Thyroid gland (tissue), 4 donors: ENCODE results near the gene EXOC4. TPM values are rescaled to one million over a fixed set of nuclear protein-coding genes. Genes with fewer than 3 reads are reported as not detected.

Experiments
- DNase-seq, 2 donors: peaks; one replicate each; pipeline ENCODE4 v3.0.0-alpha.2; 2019
- H3K27ac ChIP-seq, 3 donors: fragments of 200-600 bp; sonication (generic); 1 replicate in 2 of 3; 2 replicates in 1 of 3; pipeline ENCODE4 v1.5.1; 2016 to 2019; ENCODE audit warnings: mild to moderate bottlenecking in 1 of 3, moderate library complexity in 1 of 3
- H3K27me3 ChIP-seq: fragments of 200-600 bp; sonication (generic); one replicate; pipeline ENCODE4 v1.5.1; 2019
- H3K36me3 ChIP-seq, 2 donors: fragments of 200-600 bp; sonication (generic); one replicate each; pipeline ENCODE4 v1.5.1; 2016 to 2019
- H3K4me1 ChIP-seq, 2 donors: fragments of 200-600 bp; sonication (generic); one replicate each; pipeline ENCODE4 v1.5.1; 2017 to 2019
- H3K4me3 ChIP-seq, 3 donors: fragments of 200-600 bp; sonication (generic); replicated peaks in 1 of 3; 1 replicate in 2 of 3; 2 replicates in 1 of 3; pipeline ENCODE4 v1.5.1; 2016; ENCODE audit warnings: mild to moderate bottlenecking in 1 of 3
- H3K9me3 ChIP-seq: fragments of 200-600 bp; sonication (generic); one replicate; pipeline ENCODE4 v1.5.1; 2017
- CTCF ChIP-seq, 6 experiments: fragments of 200-600 bp in 3 of 6; fragments of 450-650 bp in 3 of 6; sonication (generic) in 3 of 6; IDR thresholded peaks; one replicate each; pipeline ENCODE4 v1.5.1; 2016 to 2019; ENCODE audit warnings: antibody characterized with exemption in 6 of 6, mild to moderate bottlenecking in 2 of 6, inconsistent platforms in 1 of 6, moderate library complexity in 1 of 6
- POLR2A ChIP-seq, 2 donors: fragments of 450-650 bp; IDR thresholded peaks; one replicate each; pipeline ENCODE4 v1.6.1; 2017; ENCODE audit warnings: antibody characterized with exemption in 2 of 2, mild to moderate bottlenecking in 2 of 2, moderate library complexity in 1 of 2
- WGBS, 2 donors: methylation state at CpG; one replicate each; pipeline ENCODE4 v1.1.5; 2017; 5-methylcytosine and 5-hydroxymethylcytosine counted together
- intact Hi-C: fragments of 100-400 bp; cut with DNase I; formaldehyde crosslinking; loops from one replicate; pipeline ENCODE4 v1.15.1; 2023
- total RNA-seq, 4 donors: library from RNA; depleted of rRNA; stranded (reverse); fragments of >200 nt; gene quantifications; one replicate each; pipeline ENCODE4 v1.2.3, GENCODE V29; 2016

EXOC4 gene
- total RNA-seq, 4 donors from 2014 or later, result 74.0 to 116 (median 107) TPM

GRCh38 chr7:133936074-133936473 lies 683.2 kb downstream of the EXOC4 start:
- Histone ChIP-seq H3K36me3 (peaks cover 0 to 3% of the 10 kb centered on the region in 2 donors), H3K27ac (no peak overlapping the region), H3K4me3 (no peak overlapping the region), H3K27me3 (no peaks in the 10 kb centered on the region), H3K9me3 (no peaks in the 10 kb centered on the region), H3K4me1 (no peaks in the 10 kb centered on the region)
- TF ChIP-seq CTCF (IDR thresholded peaks at IDR 0.05) (no peak), POLR2A (IDR thresholded peaks at IDR 0.05) (no peak)
- intact Hi-C loops, result no loop called here
- 74 to 76% methylated on average over 7 of the region's 7 CpGs for WGBS, 2 donors
- no peak for DNase-seq

- no peak for TF ChIP-seq CTCF (IDR thresholded peaks at IDR 0.05)
- no peak for TF ChIP-seq POLR2A (IDR thresholded peaks at IDR 0.05)
- Histone ChIP-seq H3K9me3 (no peaks in the 10 kb centered on the region), H3K27me3 (no peaks in the 10 kb centered on the region), H3K27ac (no peak overlapping the region), H3K4me1 (no peaks in the 10 kb centered on the region), H3K4me3 (no peak overlapping the region), H3K36me3 (peaks cover 0 to 3% of the 10 kb centered on the region in 2 donors)
- WGBS, 2 donors, result 89 to 95% methylated on average over 6 of the region's 6 CpGs
- intact Hi-C loops, result no loop called here
- DNase-seq, result no peak
Observed at GRCh38 chr7:133937786-133938185, 684.9 kb downstream of the EXOC4 start.

GRCh38 chr7:133940368-133940767 lies 687.5 kb downstream of the EXOC4 start:
- Histone ChIP-seq H3K9me3 (no peaks in the 10 kb centered on the region), H3K4me1 (no peaks in the 10 kb centered on the region), H3K4me3 (no peak overlapping the region), H3K36me3 (peaks cover 0 to 3% of the 10 kb centered on the region in 2 donors), H3K27ac (no peak overlapping the region), H3K27me3 (no peaks in the 10 kb centered on the region)
- TF ChIP-seq CTCF (IDR thresholded peaks at IDR 0.05) (no peak), POLR2A (IDR thresholded peaks at IDR 0.05) (no peak)
- 97 to 100% methylated on average over 1 of the region's 1 CpG for WGBS, 2 donors
- intact Hi-C loops, result no loop called here
- DNase-seq, result no peak

- Histone ChIP-seq H3K4me1 (no peaks in the 10 kb centered on the region), H3K27me3 (no peaks in the 10 kb centered on the region), H3K9me3 (no peaks in the 10 kb centered on the region), H3K27ac (no peak overlapping the region), H3K36me3 (peaks cover 0 to 3% of the 10 kb centered on the region in 2 donors), H3K4me3 (no peak overlapping the region)
- no peak for TF ChIP-seq CTCF (IDR thresholded peaks at IDR 0.05)
- TF ChIP-seq POLR2A (IDR thresholded peaks at IDR 0.05), result no peak
- intact Hi-C loops, result no loop called here
- WGBS, 2 donors, result 90 to 92% methylated on average over 2 of the region's 2 CpGs
- no peak for DNase-seq
Observed at GRCh38 chr7:133941496-133941895, 688.6 kb downstream of the EXOC4 start.

GRCh38 chr7:133945497-133945896 lies 692.6 kb downstream of the EXOC4 start:
- Histone ChIP-seq H3K27me3 (no peaks in the 10 kb centered on the region), H3K9me3 (no peaks in the 10 kb centered on the region), H3K4me3 (no peak overlapping the region), H3K36me3 (no peaks in the 10 kb centered on the region), H3K27ac (no peak overlapping the region), H3K4me1 (no peaks in the 10 kb centered on the region)
- no peak for TF ChIP-seq CTCF (IDR thresholded peaks at IDR 0.05)
- no peak for TF ChIP-seq POLR2A (IDR thresholded peaks at IDR 0.05)
- no peak for DNase-seq
- WGBS, 2 donors, result 77 to 88% methylated on average over 5 of the region's 5 CpGs
- intact Hi-C loops, result no loop called here
